Lung (tissue), 12 donors: ENCODE measurements around the gene COMP. TPM values are rescaled to one million over a fixed set of nuclear protein-coding genes. Genes with fewer than 3 reads are reported as not detected.

Experiments used
- ATAC-seq: fragments of 200-7000 bp; cut with Tn5 transposase; one replicate; pipeline ENCODE4 v1.9.1; 2020; ENCODE audit warnings: moderate number of reproducible peaks; ENCODE audit not compliant: insufficient read depth, low FRiP score
- DNase-seq, 3 donors: peaks; one replicate each; pipeline ENCODE4 v3.0.0-alpha.2; 2013 to 2017
- H3K27ac ChIP-seq, 2 donors: one replicate each; pipeline ENCODE4 v1.5.1; 2013; ENCODE audit warnings: mild to moderate bottlenecking in 2 of 2, moderate library complexity in 2 of 2, control low read depth in 1 of 2, inconsistent platforms in 1 of 2, low read depth in 1 of 2, low read length in 1 of 2
- H3K27me3 ChIP-seq, 3 donors: one replicate each; pipeline ENCODE4 v1.5.1; 2013; ENCODE audit warnings: low read length in 2 of 3; ENCODE audit not compliant: control insufficient read depth in 3 of 3, insufficient read depth in 3 of 3
- H3K36me3 ChIP-seq, 4 donors: one replicate each; pipeline ENCODE4 v1.5.1; 2013; ENCODE audit warnings: low read length in 4 of 4, mild to moderate bottlenecking in 1 of 4, moderate library complexity in 1 of 4; ENCODE audit not compliant: control insufficient read depth in 4 of 4, insufficient read depth in 4 of 4
- H3K4me1 ChIP-seq, 5 donors: one replicate each; pipeline ENCODE4 v1.5.1; 2013; ENCODE audit warnings: low read length in 5 of 5, mild to moderate bottlenecking in 2 of 5, moderate library complexity in 1 of 5; ENCODE audit not compliant: control insufficient read depth in 5 of 5, insufficient read depth in 5 of 5
- H3K4me3 ChIP-seq: one replicate; pipeline ENCODE4 v1.5.1; 2013; ENCODE audit warnings: mild to moderate bottlenecking, control low read depth, moderate library complexity
- H3K9ac ChIP-seq, 2 donors: one replicate each; pipeline ENCODE4 v1.5.1; 2013; ENCODE audit warnings: low read length in 2 of 2, control low read depth in 1 of 2; ENCODE audit not compliant: insufficient read depth in 1 of 2
- H3K9me3 ChIP-seq, 4 donors: one replicate each; pipeline ENCODE4 v1.5.1; 2013; ENCODE audit warnings: low read length in 3 of 4, mild to moderate bottlenecking in 1 of 4, moderate library complexity in 1 of 4; ENCODE audit not compliant: control insufficient read depth in 4 of 4, insufficient read depth in 3 of 4
- CTCF ChIP-seq: IDR thresholded peaks from 2 replicates; pipeline ENCODE4 v1.5.1; 2012; ENCODE audit warnings: mild to moderate bottlenecking; ENCODE audit errors: control extremely low read depth, extremely low read depth
- WGBS, 2 donors: extraction: QIAGEN DNeasy Blood & Tissue Kit; methylation state at CpG; one replicate each; pipeline ENCODE4 v1.1.7; 2013; 5-methylcytosine and 5-hydroxymethylcytosine counted together
- polyA plus RNA-seq, 2 donors: library from polyadenylated mRNA; stranded (reverse); fragments of 200-250 nt; gene quantifications; one replicate each; pipeline ENCODE4 v1.2.1, GENCODE V29; 2013
- total RNA-seq, 2 donors: library from RNA; depleted of rRNA in 1 of 2; stranded (reverse); fragments of >200 nt in 1 of 2; gene quantifications; one replicate each; pipeline ENCODE4 v1.2.1, GENCODE V29; 2014 to 2021
- donor health status: control.
- donor health status: control.
- donor health status: Bipolar disorder and iron deficiency.
- donor health status: healthy.
- donor health status: DM: yes; HTN: yes; CAD: no.

Gene COMP
- total and polyA plus RNA-seq, 4 donors, result 1.7 to 3.5 (median 2.4) TPM; not detected in 1

GRCh38 chr19:18754501-18754900, 36.6 kb downstream of the COMP start:
- ATAC-seq (no peak), DNase-seq (no peak)
- Histone ChIP-seq H3K9ac (no peak overlapping the region), H3K9me3 (no peaks in the 10 kb centered on the region), H3K36me3 (peaks cover 0 to 18% (median 7%) of the 10 kb centered on the region in 4 donors), H3K4me3 (no peak overlapping the region), H3K27me3 (no peaks in the 10 kb centered on the region), H3K4me1 (no peaks in the 10 kb centered on the region), H3K27ac (no peak overlapping the region)
- no peak for TF ChIP-seq CTCF
- 88 to 89% methylated on average over 4 of the region's 4 CpGs for WGBS, 2 donors

DNA sequence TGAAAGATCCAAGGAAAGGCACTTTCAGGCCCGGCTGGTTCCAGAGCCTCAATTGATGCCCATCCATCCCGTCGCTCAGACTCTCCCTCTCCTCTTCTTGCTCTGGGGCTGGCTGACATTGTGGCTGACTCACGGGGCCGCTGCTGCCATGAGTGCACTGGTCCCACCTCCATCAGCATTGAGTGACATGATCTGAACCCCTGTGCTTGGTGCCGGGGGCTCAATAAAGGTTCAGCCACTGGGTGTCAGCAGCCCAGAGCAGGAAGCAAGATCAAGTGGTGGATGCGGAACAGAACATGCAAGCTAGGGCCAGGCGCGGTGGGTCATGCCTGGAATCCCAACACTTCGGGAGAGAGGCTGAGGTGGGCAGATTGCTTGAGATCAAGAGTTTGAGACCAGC, 39.5 kb downstream of the COMP start:
- no peak overlapping the region for H3K27ac ChIP-seq
- ATAC-seq (no peak), DNase-seq (no peak)
- H3K9me3 ChIP-seq, result no peaks in the 10 kb centered on the region
- peaks cover 0 to 12% (median 6%) of the 10 kb centered on the region in 4 donors for H3K36me3 ChIP-seq
- TF ChIP-seq CTCF, result no peak
- H3K27me3 ChIP-seq, result no peaks in the 10 kb centered on the region
- no peak overlapping the region for H3K4me3 ChIP-seq
- WGBS, 2 donors, result 93 to 95% methylated on average over 10 of the region's 10 CpGs
- no peak overlapping the region for H3K9ac ChIP-seq
- H3K4me1 ChIP-seq, result peaks cover 0 to 9% (median 2%) of the 10 kb centered on the region in 5 donors

DNA sequence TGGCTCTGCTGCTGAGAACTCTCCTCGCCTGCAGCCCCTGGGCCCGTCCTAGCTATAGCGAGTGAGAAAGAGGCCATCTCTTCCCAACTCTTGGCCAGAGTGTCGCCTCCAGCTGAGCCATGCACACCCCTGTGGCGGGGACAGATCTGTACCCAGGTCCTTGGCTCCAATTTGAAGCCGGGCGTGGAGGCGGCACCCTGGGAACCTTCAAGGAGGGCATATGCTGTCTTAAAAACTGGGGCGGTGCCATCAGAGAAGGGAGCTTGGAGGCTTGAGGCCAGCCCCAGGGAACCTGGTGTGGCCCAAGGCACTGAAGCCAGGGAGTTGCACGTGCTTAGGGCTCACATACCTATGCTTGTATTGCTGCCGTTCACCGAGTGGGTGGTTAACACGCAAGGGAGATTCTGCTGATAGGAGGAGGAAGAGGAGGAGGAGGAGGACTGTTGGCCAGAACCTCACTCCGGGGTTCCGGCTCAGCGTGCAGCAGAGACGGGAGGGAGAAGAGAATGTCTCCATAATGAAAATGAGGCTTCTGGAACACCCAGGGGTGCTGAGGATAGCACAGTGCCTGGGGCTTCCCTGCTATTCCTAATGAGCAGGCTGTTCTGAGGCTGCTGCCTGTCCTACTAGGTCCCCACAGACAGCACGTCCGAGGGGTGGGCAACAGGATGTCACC, 40.7 kb downstream of the COMP start:
- no peak overlapping the region for H3K9ac ChIP-seq
- 94 to 95% methylated on average over 19 of the region's 19 CpGs for WGBS, 2 donors
- no peak for TF ChIP-seq CTCF

More for the DNA sequence above, 40.7 kb downstream of the COMP start:
- Histone ChIP-seq H3K4me3 (no peak overlapping the region), H3K9me3 (no peaks in the 10 kb centered on the region), H3K4me1 (peaks cover 0 to 19% (median 5%) of the 10 kb centered on the region in 5 donors), H3K36me3 (peaks cover 0 to 12% (median 5%) of the 10 kb centered on the region in 4 donors), H3K27ac (no peak overlapping the region), H3K27me3 (no peaks in the 10 kb centered on the region)
- ATAC-seq (no peak), DNase-seq (no peak)
